HFFc6 (cell line): ENCODE measurements around the gene MZF1. TPM values are rescaled to one million over a fixed set of nuclear protein-coding genes. Genes with fewer than 3 reads are reported as not detected.
A peak's percentile ranks its signal among the peaks of the same experiment; 100 is the strongest.

Source experiments
- DNase-seq: peaks from one replicate; pipeline ENCODE4 v3.0.0-alpha.2; 2018
- H3K27ac Mint-ChIP-seq: 2 replicates; pipeline ENCODE4 v1.8.0; 2020; ENCODE audit warnings: mild to moderate bottlenecking, mixed read lengths
- H3K27me3 Mint-ChIP-seq: 2 replicates; pipeline ENCODE4 v1.8.0; 2021; ENCODE audit warnings: mild to moderate bottlenecking, moderate library complexity, mixed read lengths; ENCODE audit not compliant: insufficient read depth
- H3K36me3 Mint-ChIP-seq: 2 replicates; pipeline ENCODE4 v1.8.0; 2021; ENCODE audit warnings: low read depth, mixed read lengths
- H3K4me1 Mint-ChIP-seq: 2 replicates; pipeline ENCODE4 v1.8.0; 2020; ENCODE audit warnings: low read depth, mixed read lengths
- H3K4me3 Mint-ChIP-seq: 2 replicates; pipeline ENCODE4 v1.8.0; 2020; ENCODE audit warnings: mild to moderate bottlenecking, moderate library complexity, mixed read lengths
- H3K9me3 Mint-ChIP-seq: 2 replicates; pipeline ENCODE4 v1.8.0; 2020; ENCODE audit warnings: mild to moderate bottlenecking, mixed read lengths
- CTCF ChIP-seq: fragments of 200-600 bp; sonication (generic); IDR thresholded peaks from 2 replicates; pipeline ENCODE4 v1.5.0; 2021; ENCODE audit warnings: antibody characterized with exemption, mild to moderate bottlenecking
- total RNA-seq, 6 experiments: library from RNA; stranded (reverse); fragmentation: NEBNext Ultra II Directional; extraction: Animal tissue kit (Norgen Biotek cat#: 25700); gene quantifications; 2 replicates in 1 of 6; 3 replicates in 5 of 6; pipeline ENCODE4 v1.2.3, GENCODE V29; 2021

Gene MZF1
- total RNA-seq, 6 experiments from 2014 or later, result 8.3 to 12.4 (median 9.3) TPM

GRCh38 chr19:58554494-58555368 is 18.4 kb downstream of the MZF1 start, which contains the start of gene CHMP2A:
Gene CHMP2A, minus strand, starts transcription at chr19:58555105. Its CDS starts 893 bp downstream, at chr19:58554212.
- peaks cover 19% of the 10 kb centered on the region for H3K27me3 Mint-ChIP-seq
- peak within 1 kb of the TSS; percentile 96 for H3K4me3 Mint-ChIP-seq
- peak; percentile 97 for DNase-seq
- H3K27ac Mint-ChIP-seq, result peak within 1 kb of the TSS; percentile 100
- H3K9me3 Mint-ChIP-seq, result peaks cover 4% of the 10 kb centered on the region; the same call in 1 of the 2 replicates
- peak; percentile 19; the same call in 1 of the 2 replicates for TF ChIP-seq CTCF
- H3K36me3 Mint-ChIP-seq, result peaks cover 49% of the 10 kb centered on the region
- H3K4me1 Mint-ChIP-seq, result peaks cover 54% of the 10 kb centered on the region

- DNase-seq, result no peak
- Mint-ChIP-seq H3K4me1 (peaks cover 51% of the 10 kb centered on the region), H3K9me3 (peaks cover under 1% of the 10 kb centered on the region; the same call in 1 of the 2 replicates), H3K4me3 (peak overlapping the region; percentile 96), H3K27ac (peak overlapping the region; percentile 98), H3K27me3 (peaks cover 15% of the 10 kb centered on the region), H3K36me3 (peaks cover 49% of the 10 kb centered on the region)
- TF ChIP-seq CTCF, result no peak
Observed at GRCh38 chr19:58553799-58554493, 19.2 kb downstream of the MZF1 start.

GRCh38 chr19:58552655-58553054 is 20.5 kb downstream of the MZF1 start:
- Mint-ChIP-seq H3K9me3 (no peaks in the 10 kb centered on the region), H3K36me3 (peaks cover 50% of the 10 kb centered on the region), H3K4me1 (peaks cover 50% of the 10 kb centered on the region), H3K27ac (peak overlapping the region; percentile 98), H3K27me3 (peaks cover 14% of the 10 kb centered on the region), H3K4me3 (no peak overlapping the region)
- no peak for DNase-seq
- TF ChIP-seq CTCF, result no peak

GRCh38 chr19:58551577-58552471 is 21.3 kb downstream of the MZF1 start:
- H3K36me3 Mint-ChIP-seq, result peaks cover 43% of the 10 kb centered on the region
- no peak for TF ChIP-seq CTCF
- peaks cover 14% of the 10 kb centered on the region for H3K27me3 Mint-ChIP-seq
- peak overlapping the region; percentile 98 for H3K27ac Mint-ChIP-seq
- H3K4me1 Mint-ChIP-seq, result peaks cover 46% of the 10 kb centered on the region
- H3K9me3 Mint-ChIP-seq, result no peaks in the 10 kb centered on the region
- no peak for DNase-seq
- H3K4me3 Mint-ChIP-seq, result no peak overlapping the region

- no peak for TF ChIP-seq CTCF
- DNase-seq, result no peak
- H3K4me1 Mint-ChIP-seq, result peaks cover 46% of the 10 kb centered on the region
- no peak overlapping the region for H3K27ac Mint-ChIP-seq
- no peak overlapping the region for H3K4me3 Mint-ChIP-seq
- peaks cover 43% of the 10 kb centered on the region for H3K36me3 Mint-ChIP-seq
- H3K9me3 Mint-ChIP-seq, result no peaks in the 10 kb centered on the region
- peaks cover 16% of the 10 kb centered on the region for H3K27me3 Mint-ChIP-seq
Observed at GRCh38 chr19:58551123-58551497, 22.0 kb downstream of the MZF1 start.
